ENCODE measurements around the gene CDH15. TPM values are rescaled to one million over a fixed set of nuclear protein-coding genes. Genes with fewer than 3 reads are reported as not detected.

The CDH15 gene
- total and polyA plus RNA-seq, 4 donors, result 0.09 to 2.1 (median 1.3) TPM

GRCh38 chr16:89174055-89174827, 2.7 kb downstream of the CDH15 start:
- Histone ChIP-seq H3K4me3 (no peak overlapping the region), H3K27ac (ENCODE audit: low read depth in 1 of 2, low read length in 1 of 2) (no peak overlapping the region), H3K27me3 (ENCODE audit: control insufficient read depth in 3 of 3, insufficient read depth in 3 of 3, low read length in 2 of 3) (peaks cover 0 to 6% (median 2%) of the 10 kb centered on the region in 3 donors), H3K9ac (ENCODE audit: insufficient read depth in 1 of 2, low read length in 2 of 2) (no peak overlapping the region), H3K36me3 (ENCODE audit: control insufficient read depth in 4 of 4, insufficient read depth in 4 of 4, low read length in 4 of 4) (no peaks in the 10 kb centered on the region), H3K9me3 (ENCODE audit: control insufficient read depth in 4 of 4, insufficient read depth in 3 of 4, low read length in 3 of 4) (no peaks in the 10 kb centered on the region), H3K4me1 (ENCODE audit: control insufficient read depth in 5 of 5, insufficient read depth in 5 of 5, low read length in 5 of 5) (peaks cover 0 to 42% (median 9%) of the 10 kb centered on the region in 5 donors)
- ATAC-seq (ENCODE audit: insufficient read depth, low FRiP score) (no peak), DNase-seq (no peak)
- 75 to 85% methylated on average over 23 of the region's 23 CpGs for WGBS, 2 donors
- no peak for TF ChIP-seq CTCF (IDR thresholded peaks at IDR 0.05; ENCODE audit: control extremely low read depth, extremely low read depth)

- Histone ChIP-seq H3K4me3 (no peak overlapping the region), H3K9me3 (ENCODE audit: control insufficient read depth in 4 of 4, insufficient read depth in 3 of 4, low read length in 3 of 4) (no peaks in the 10 kb centered on the region), H3K9ac (ENCODE audit: insufficient read depth in 1 of 2, low read length in 2 of 2) (no peak overlapping the region), H3K4me1 (ENCODE audit: control insufficient read depth in 5 of 5, insufficient read depth in 5 of 5, low read length in 5 of 5) (peaks cover 0 to 43% (median 9%) of the 10 kb centered on the region in 5 donors), H3K27me3 (ENCODE audit: control insufficient read depth in 3 of 3, insufficient read depth in 3 of 3, low read length in 2 of 3) (peaks cover 0 to 5% (median 2%) of the 10 kb centered on the region in 3 donors), H3K36me3 (ENCODE audit: control insufficient read depth in 4 of 4, insufficient read depth in 4 of 4, low read length in 4 of 4) (no peaks in the 10 kb centered on the region), H3K27ac (ENCODE audit: low read depth in 1 of 2, low read length in 1 of 2) (no peak overlapping the region)
- no peak for TF ChIP-seq CTCF (IDR thresholded peaks at IDR 0.05; ENCODE audit: control extremely low read depth, extremely low read depth)
- 71 to 74% methylated on average over 14 of the region's 14 CpGs for WGBS, 2 donors
- ATAC-seq (ENCODE audit: insufficient read depth, low FRiP score) (no peak), DNase-seq (no peak)
Observed at GRCh38 chr16:89174877-89175276, 3.3 kb downstream of the CDH15 start.

GRCh38 chr16:89175280-89176146, 4.0 kb downstream of the CDH15 start:
- DNase-seq (no peak), ATAC-seq (ENCODE audit: insufficient read depth, low FRiP score) (no peak)
- WGBS, 2 donors, result 56 to 65% methylated on average over 20 of the region's 20 CpGs
- no peaks in the 10 kb centered on the region for H3K9me3 ChIP-seq (ENCODE audit: control insufficient read depth in 4 of 4, insufficient read depth in 3 of 4, low read length in 3 of 4)
- no peak overlapping the region for H3K27ac ChIP-seq (ENCODE audit: low read depth in 1 of 2, low read length in 1 of 2)
- peaks cover 0 to 48% (median 9%) of the 10 kb centered on the region in 5 donors for H3K4me1 ChIP-seq (ENCODE audit: control insufficient read depth in 5 of 5, insufficient read depth in 5 of 5, low read length in 5 of 5)
- no peak overlapping the region for H3K4me3 ChIP-seq
- H3K27me3 ChIP-seq (ENCODE audit: control insufficient read depth in 3 of 3, insufficient read depth in 3 of 3, low read length in 2 of 3), result peaks cover 0 to 3% (median 0%) of the 10 kb centered on the region in 3 donors
- no peak overlapping the region for H3K9ac ChIP-seq (ENCODE audit: insufficient read depth in 1 of 2, low read length in 2 of 2)
- no peak for TF ChIP-seq CTCF (IDR thresholded peaks at IDR 0.05; ENCODE audit: control extremely low read depth, extremely low read depth)
- H3K36me3 ChIP-seq (ENCODE audit: control insufficient read depth in 4 of 4, insufficient read depth in 4 of 4, low read length in 4 of 4), result no peaks in the 10 kb centered on the region
